Measurements from ENCODE around the gene UBAC2.

UBAC2 gene

DNA sequence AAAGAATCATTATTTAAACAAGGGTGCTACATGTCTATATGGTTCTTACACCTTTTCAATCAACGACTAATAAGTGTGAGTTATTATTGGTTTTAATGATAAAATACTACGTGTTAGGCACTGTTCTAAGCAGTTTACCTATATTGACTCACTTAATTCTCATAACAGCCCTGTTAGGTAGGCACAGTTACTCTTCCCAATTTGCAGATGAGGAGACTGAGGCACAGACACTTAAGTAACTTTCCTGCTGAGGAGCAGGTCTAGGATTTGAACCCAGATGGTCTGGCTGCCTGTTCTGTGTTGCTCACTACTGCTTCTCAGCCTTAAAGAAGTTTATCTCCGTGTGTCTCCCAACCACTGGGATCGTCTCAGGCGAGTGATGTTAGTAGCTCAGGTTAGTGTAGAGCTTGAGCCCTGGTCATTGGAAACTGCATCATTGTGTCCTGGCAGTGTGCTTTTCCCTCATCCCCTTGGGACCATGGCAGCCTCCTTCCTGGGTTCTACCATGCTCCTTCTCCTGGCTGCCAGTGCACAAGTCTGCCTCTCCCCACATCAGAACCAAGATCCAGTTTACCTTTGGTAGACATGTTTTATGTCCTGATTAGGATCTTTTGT, 10.9 kb downstream of the UBAC2 start:
- in situ Hi-C loops (cut with HindIII; ENCODE audit: low pct_ligation_motif_present, low sequenced_read_pairs) = no loop called here
- TF ChIP-seq, protein P1, sequence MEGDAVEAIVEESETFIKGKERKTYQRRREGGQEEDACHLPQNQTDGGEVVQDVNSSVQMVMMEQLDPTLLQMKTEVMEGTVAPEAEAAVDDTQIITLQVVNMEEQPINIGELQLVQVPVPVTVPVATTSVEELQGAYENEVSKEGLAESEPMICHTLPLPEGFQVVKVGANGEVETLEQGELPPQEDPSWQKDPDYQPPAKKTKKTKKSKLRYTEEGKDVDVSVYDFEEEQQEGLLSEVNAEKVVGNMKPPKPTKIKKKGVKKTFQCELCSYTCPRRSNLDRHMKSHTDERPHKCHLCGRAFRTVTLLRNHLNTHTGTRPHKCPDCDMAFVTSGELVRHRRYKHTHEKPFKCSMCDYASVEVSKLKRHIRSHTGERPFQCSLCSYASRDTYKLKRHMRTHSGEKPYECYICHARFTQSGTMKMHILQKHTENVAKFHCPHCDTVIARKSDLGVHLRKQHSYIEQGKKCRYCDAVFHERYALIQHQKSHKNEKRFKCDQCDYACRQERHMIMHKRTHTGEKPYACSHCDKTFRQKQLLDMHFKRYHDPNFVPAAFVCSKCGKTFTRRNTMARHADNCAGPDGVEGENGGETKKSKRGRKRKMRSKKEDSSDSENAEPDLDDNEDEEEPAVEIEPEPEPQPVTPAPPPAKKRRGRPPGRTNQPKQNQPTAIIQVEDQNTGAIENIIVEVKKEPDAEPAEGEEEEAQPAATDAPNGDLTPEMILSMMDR (IDR thresholded peaks at IDR 0.05; ENCODE audit: low read depth, low read length, missing control alignments) = no peak
- Histone ChIP-seq H3K27me3 (replicated peaks) (no peaks in the 10 kb centered on the region), H3K36me3 (replicated peaks) (no peaks in the 10 kb centered on the region), H3K27ac (no peak overlapping the region), H3K4me3 (ENCODE audit: low read depth, low read length) (no peak overlapping the region)
- DNase-seq = no peak

DNA sequence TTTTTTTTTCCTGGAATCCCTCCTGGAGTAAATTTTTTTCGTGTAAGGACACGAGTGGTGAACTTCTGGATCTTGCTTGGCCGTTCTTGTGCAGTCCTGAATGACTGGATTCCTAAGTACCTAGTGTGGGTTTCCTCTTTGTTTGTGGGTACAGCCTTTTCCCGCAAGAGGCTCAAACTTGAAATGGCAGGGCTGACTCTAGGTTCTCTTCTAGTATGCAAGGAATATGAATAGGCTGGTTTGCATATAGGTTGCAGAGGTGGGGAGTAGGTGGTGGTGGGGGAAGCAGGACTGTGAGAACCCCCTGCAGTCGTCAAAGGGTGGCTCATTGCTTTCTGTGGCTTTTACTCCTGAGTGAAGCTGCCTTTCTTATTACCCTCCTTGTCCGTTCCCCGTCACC, 13.6 kb downstream of the UBAC2 start:
- in situ Hi-C loops (cut with HindIII; ENCODE audit: low pct_ligation_motif_present, low sequenced_read_pairs) = no loop called here
- no peak overlapping the region for H3K27ac ChIP-seq
- no peaks in the 10 kb centered on the region for H3K36me3 ChIP-seq (replicated peaks)
- H3K4me3 ChIP-seq (ENCODE audit: low read depth, low read length) = no peak overlapping the region
- no peak for DNase-seq
- H3K27me3 ChIP-seq (replicated peaks) = no peaks in the 10 kb centered on the region
- TF ChIP-seq, protein P1 (IDR thresholded peaks at IDR 0.05; ENCODE audit: low read depth, low read length, missing control alignments) = no peak

DNA sequence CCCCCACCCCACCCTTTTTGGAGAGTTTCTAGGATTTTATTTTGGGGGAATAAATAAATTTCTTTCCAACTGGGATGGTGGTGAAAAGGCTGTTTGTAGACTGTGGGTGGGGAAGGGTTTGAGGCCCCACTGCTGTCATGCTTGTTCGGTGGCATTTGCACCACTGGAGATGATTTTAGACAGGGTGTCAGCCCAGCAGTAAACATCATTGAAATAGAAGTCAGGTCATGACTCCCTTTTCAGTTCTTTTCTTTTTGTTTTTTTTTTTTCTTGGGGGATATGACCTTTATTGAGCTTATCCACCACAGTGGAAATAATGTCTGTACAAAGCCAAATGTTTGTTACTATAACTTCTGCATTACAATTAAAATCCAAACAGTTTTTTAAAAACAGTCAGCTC, 14.1 kb downstream of the UBAC2 start:
- DNase-seq = no peak
- no peak overlapping the region for H3K4me3 ChIP-seq (ENCODE audit: low read depth, low read length)
- H3K27me3 ChIP-seq (replicated peaks) = no peaks in the 10 kb centered on the region
- no peaks in the 10 kb centered on the region for H3K36me3 ChIP-seq (replicated peaks)
- TF ChIP-seq, protein P1 (IDR thresholded peaks at IDR 0.05; ENCODE audit: low read depth, low read length, missing control alignments) = no peak
- in situ Hi-C loops (cut with HindIII; ENCODE audit: low pct_ligation_motif_present, low sequenced_read_pairs) = no loop called here
- no peak overlapping the region for H3K27ac ChIP-seq

DNA sequence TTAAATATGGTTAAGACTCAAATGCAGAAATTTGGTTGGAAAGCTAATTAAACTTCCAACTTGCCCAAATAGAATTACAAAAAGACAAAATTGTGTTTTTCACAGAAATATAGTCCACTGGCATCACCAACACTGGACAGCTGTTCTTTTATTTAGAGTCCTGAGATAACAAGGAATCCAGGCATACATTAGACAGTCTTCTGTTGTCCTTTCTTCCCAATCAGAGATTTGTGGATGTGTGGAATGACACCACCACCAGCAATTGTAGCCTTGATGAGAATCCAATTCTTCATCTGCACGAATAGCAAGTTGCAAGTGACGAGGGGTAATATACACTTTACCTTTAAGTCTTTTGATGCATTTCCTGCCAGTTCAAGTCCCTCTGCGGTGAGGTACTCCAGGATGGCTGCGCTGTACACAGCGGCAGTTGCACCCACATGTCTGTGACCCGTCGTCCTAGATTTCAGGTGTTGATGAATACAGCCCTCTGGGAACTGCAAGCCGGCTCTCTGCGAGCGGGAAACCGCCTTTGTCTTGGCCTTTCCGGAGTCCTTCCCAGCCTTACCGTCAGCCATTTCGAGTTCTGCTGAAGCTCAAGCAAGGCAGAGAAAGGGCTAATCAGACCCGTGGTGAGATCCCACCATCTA, 14.7 kb downstream of the UBAC2 start:
- TF ChIP-seq, protein P1 (IDR thresholded peaks at IDR 0.05; ENCODE audit: low read depth, low read length, missing control alignments) = no peak
- no peak for DNase-seq
- in situ Hi-C loops (cut with HindIII; ENCODE audit: low pct_ligation_motif_present, low sequenced_read_pairs) = no loop called here
- Histone ChIP-seq H3K4me3 (ENCODE audit: low read depth, low read length) (no peak overlapping the region), H3K36me3 (replicated peaks) (no peaks in the 10 kb centered on the region), H3K27me3 (replicated peaks) (no peaks in the 10 kb centered on the region), H3K27ac (no peak overlapping the region)

DNA sequence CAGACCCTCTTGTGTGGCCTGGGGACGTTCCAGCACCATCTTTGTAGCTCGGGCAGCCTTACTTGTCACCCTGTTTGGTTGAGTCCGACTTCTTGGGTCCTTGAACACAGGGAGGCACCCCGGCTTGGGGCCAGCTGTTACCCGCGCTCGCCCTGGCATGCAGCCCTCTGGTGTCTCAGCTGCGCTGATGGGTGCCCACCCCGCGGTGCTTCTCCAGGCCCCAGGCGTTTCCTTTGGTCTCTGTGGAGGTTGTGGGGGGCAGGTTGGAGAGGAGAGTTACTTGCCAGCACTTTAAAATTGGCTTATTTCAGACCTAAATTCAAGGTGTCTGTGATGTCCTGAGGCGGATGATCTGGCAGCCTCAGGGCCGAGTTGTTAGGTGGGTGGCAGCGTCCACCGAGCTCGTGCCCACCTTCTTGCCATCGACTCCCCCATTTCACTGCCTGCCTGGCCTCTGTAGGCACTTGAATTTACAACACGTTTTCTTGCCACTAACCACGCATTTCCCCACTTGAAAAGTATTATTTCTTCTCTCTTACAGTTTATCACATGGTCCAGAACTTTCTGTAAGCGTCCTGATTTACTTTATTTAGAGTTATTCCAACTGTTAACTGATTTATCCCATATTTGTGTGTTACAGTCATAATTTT, 16.9 kb downstream of the UBAC2 start:
- no peak for DNase-seq
- no peak overlapping the region for H3K4me3 ChIP-seq (ENCODE audit: low read depth, low read length)

More for the DNA sequence above, 16.9 kb downstream of the UBAC2 start:
- TF ChIP-seq, protein P1 (IDR thresholded peaks at IDR 0.05; ENCODE audit: low read depth, low read length, missing control alignments) = no peak
- in situ Hi-C loops (cut with HindIII; ENCODE audit: low pct_ligation_motif_present, low sequenced_read_pairs) = no loop called here
- Histone ChIP-seq H3K27ac (no peak overlapping the region), H3K27me3 (replicated peaks) (no peaks in the 10 kb centered on the region), H3K36me3 (replicated peaks) (no peaks in the 10 kb centered on the region)
